GM21825 (cell line): ENCODE measurements around the gene SRGAP1.
"Not testable (repeated sequence)": the region's sequence is repeated elsewhere in the genome, so short reads cannot be mapped to it uniquely, and the experiment has no call there.

Experiments
- ATAC-seq: cut with Tn5 transposase; IDR thresholded peaks from one replicate; pipeline ENCODE4 v1.9.1; 2021; ENCODE audit warnings: mild to moderate bottlenecking, moderate library complexity; ENCODE audit not compliant: unreplicated experiment

The SRGAP1 gene

GRCh38 chr12:64145226-64145625 lies 300.7 kb downstream of the SRGAP1 start:
- ATAC-seq: no peak

- no peak for ATAC-seq
Observed at GRCh38 chr12:64147011-64147631, 302.6 kb downstream of the SRGAP1 start.

- no peak for ATAC-seq
Observed at GRCh38 chr12:64147875-64148274, 303.4 kb downstream of the SRGAP1 start.

- ATAC-seq: no peak
Observed at GRCh38 chr12:64154677-64155076, 310.2 kb downstream of the SRGAP1 start.

- ATAC-seq: no peak
Observed at GRCh38 chr12:64157110-64157509, 312.6 kb downstream of the SRGAP1 start.

GRCh38 chr12:64160021-64160710 lies 315.7 kb downstream of the SRGAP1 start:
- no peak for ATAC-seq

- no peak for ATAC-seq
Observed at GRCh38 chr12:64160711-64161060, 316.2 kb downstream of the SRGAP1 start.

- ATAC-seq: not testable (repeated sequence)
Observed at GRCh38 chr12:64166606-64167005, 322.1 kb downstream of the SRGAP1 start.

- not testable (repeated sequence) for ATAC-seq
Observed at GRCh38 chr12:64167041-64167440, 322.5 kb downstream of the SRGAP1 start.

GRCh38 chr12:64170024-64170423 lies 325.5 kb downstream of the SRGAP1 start:
- no peak for ATAC-seq

- ATAC-seq: no peak
Observed at GRCh38 chr12:64170730-64171129, 326.2 kb downstream of the SRGAP1 start.

GRCh38 chr12:64171715-64172114 lies 327.2 kb downstream of the SRGAP1 start:
- no peak for ATAC-seq

GRCh38 chr12:64172143-64172970 lies 327.9 kb downstream of the SRGAP1 start:
- no peak for ATAC-seq

GRCh38 chr12:64173456-64173855 lies 329.0 kb downstream of the SRGAP1 start:
- ATAC-seq: no peak

GRCh38 chr12:64175254-64175945 lies 330.9 kb downstream of the SRGAP1 start:
- ATAC-seq: no peak

GRCh38 chr12:64177001-64177400 lies 332.5 kb downstream of the SRGAP1 start:
- ATAC-seq: no peak

- ATAC-seq: no peak
Observed at GRCh38 chr12:64178122-64178521, 333.6 kb downstream of the SRGAP1 start.

- no peak for ATAC-seq
Observed at GRCh38 chr12:64180951-64181350, 336.5 kb downstream of the SRGAP1 start.

GRCh38 chr12:64181430-64182291 lies 337.2 kb downstream of the SRGAP1 start:
- no peak for ATAC-seq

- ATAC-seq: no peak
Observed at GRCh38 chr12:64184216-64184615, 339.7 kb downstream of the SRGAP1 start.
